Testis (tissue), 3 donors: ENCODE data around the gene BCR. TPM values are rescaled to one million over a fixed set of nuclear protein-coding genes. Genes with fewer than 3 reads are reported as not detected.

Experiments
- DNase-seq: peaks from one replicate; pipeline ENCODE4 v3.0.0-alpha.2; 2019
- H3K27ac ChIP-seq, 2 donors: fragments of 200-600 bp; sonication (generic); one replicate each; pipeline ENCODE4 v1.5.1; 2019
- H3K27me3 ChIP-seq: fragments of 200-600 bp; sonication (generic); one replicate; pipeline ENCODE4 v1.5.1; 2019
- H3K36me3 ChIP-seq: fragments of 200-600 bp; sonication (generic); one replicate; pipeline ENCODE4 v1.5.1; 2017; ENCODE audit warnings: low read depth; ENCODE audit errors: missing control alignments
- H3K4me1 ChIP-seq: fragments of 200-600 bp; sonication (generic); one replicate; pipeline ENCODE4 v1.5.1; 2019
- H3K4me3 ChIP-seq, 2 donors: fragments of 200-600 bp; sonication (generic); one replicate each; pipeline ENCODE4 v1.5.1; 2017 to 2019
- H3K9me3 ChIP-seq: fragments of 200-600 bp; sonication (generic); one replicate; pipeline ENCODE4 v1.5.1; 2017
- POLR2A ChIP-seq: fragments of 450-650 bp; IDR thresholded peaks from one replicate; pipeline ENCODE4 v1.6.1; 2017; ENCODE audit warnings: antibody characterized with exemption, mild to moderate bottlenecking, moderate library complexity
- whole genome bisulfite sequencing, 2 donors: methylation state at CpG; one replicate each; pipeline ENCODE4 v1.1.5; 2018; 5-methylcytosine and 5-hydroxymethylcytosine counted together
- intact Hi-C: fragments of 100-400 bp; cut with DNase I; formaldehyde crosslinking; loops from one replicate; pipeline ENCODE4 v1.15.1; 2023; ENCODE audit warnings: low total_unique reads
- polyA plus RNA-seq: library from polyadenylated mRNA; stranded (reverse); fragments of 350-450 nt; fragmentation: Illumina TruSeq; extraction: RNeasy Lipid Tissue Mini Kit (QIAGEN cat#74804); gene quantifications from one replicate; pipeline ENCODE4 v1.2.3, GENCODE V29; 2014; ENCODE audit warnings: low read depth, low replicate concordance; ENCODE audit not compliant: insufficient read depth
- total RNA-seq, 2 donors: library from RNA; depleted of rRNA; stranded (reverse); fragments of >200 nt; gene quantifications; one replicate each; pipeline ENCODE4 v1.2.3, GENCODE V29; 2016
- TF ChIP-seq, protein P1 (sequence below), 3 experiments: fragments of 450-650 bp in 2 of 3; fragments of 200-600 bp in 1 of 3; sonication (generic) in 1 of 3; IDR thresholded peaks; one replicate each; pipeline ENCODE4 v1.5.1; 2016 to 2019; ENCODE audit warnings: antibody characterized with exemption in 3 of 3, mild to moderate bottlenecking in 2 of 3, moderate library complexity in 1 of 3

The BCR gene
- total and polyA plus RNA-seq, 3 donors from 2014 or later, result 52.5 to 108 (median 105) TPM

DNA sequence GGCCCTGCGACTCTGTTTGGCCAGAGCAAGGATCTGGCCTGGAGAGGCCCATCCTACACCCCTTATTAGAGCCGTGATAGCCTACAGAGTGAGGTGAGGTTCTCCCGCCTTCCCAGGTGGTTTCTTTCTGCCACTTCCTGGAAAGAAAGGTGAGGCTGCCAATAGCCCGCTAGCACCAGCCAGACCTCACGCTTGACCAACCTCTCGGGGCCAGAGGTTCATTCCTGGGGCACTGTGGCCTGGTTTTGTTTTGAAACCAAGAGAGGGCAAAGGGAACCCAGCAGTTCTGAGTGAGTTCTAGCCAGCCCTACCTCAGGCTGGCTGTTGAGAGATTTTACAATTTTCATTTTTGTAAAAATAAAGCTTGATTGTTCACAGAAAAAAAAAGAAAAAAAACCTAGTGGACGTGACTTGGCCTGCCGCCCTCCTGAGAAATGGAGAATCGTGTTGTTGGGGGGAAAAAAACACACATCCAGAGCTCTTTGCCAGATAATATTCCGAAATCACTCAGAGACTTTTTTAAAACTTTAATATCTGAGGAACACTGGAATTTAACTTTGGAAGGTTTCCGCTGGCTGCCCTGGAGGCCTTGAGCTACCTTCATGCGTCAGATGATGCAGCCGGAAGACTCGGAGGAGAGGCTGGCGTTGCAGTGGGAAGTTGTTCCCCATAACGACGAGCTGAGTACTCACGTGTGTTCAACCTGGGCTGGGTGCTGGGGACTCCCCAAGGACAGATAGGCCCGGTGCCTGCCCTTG lies 84.5 kb downstream of the BCR start:
- Histone ChIP-seq H3K36me3 (no peaks in the 10 kb centered on the region), H3K9me3 (no peaks in the 10 kb centered on the region), H3K4me1 (peaks cover 15% of the 10 kb centered on the region), H3K27me3 (no peaks in the 10 kb centered on the region), H3K27ac (peak overlapping the region in 1 of 2 donors; percentile 77), H3K4me3 (no peak overlapping the region)
- DNase-seq, result no peak
- intact Hi-C loops, result no loop called here
- no peak for TF ChIP-seq POLR2A
- TF ChIP-seq, protein P1, sequence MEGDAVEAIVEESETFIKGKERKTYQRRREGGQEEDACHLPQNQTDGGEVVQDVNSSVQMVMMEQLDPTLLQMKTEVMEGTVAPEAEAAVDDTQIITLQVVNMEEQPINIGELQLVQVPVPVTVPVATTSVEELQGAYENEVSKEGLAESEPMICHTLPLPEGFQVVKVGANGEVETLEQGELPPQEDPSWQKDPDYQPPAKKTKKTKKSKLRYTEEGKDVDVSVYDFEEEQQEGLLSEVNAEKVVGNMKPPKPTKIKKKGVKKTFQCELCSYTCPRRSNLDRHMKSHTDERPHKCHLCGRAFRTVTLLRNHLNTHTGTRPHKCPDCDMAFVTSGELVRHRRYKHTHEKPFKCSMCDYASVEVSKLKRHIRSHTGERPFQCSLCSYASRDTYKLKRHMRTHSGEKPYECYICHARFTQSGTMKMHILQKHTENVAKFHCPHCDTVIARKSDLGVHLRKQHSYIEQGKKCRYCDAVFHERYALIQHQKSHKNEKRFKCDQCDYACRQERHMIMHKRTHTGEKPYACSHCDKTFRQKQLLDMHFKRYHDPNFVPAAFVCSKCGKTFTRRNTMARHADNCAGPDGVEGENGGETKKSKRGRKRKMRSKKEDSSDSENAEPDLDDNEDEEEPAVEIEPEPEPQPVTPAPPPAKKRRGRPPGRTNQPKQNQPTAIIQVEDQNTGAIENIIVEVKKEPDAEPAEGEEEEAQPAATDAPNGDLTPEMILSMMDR (IDR thresholded peaks at IDR 0.05), result no peak
- 56 to 63% methylated on average over 17 to 19 of the region's 19 CpGs for WGBS, 2 donors

DNA sequence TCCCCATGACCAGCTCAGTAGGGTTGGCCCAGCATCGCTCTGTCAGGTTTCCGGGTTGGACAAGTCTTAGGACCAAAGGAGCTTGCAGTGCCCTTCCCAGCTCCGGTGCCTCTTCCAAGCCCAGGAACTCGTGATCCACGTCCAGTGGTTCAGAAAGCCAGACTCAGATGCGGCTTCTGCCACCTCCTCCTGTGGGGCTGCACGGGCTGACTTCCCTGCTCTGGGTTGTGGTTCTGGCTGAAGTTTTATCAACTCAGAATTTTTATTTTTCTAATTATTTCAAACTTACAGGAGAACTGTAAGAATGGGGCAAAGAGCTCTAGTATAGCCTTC lies 85.0 kb downstream of the BCR start:
- TF ChIP-seq, protein P1 (IDR thresholded peaks at IDR 0.05), result no peak
- no peak for TF ChIP-seq POLR2A
- Histone ChIP-seq H3K36me3 (no peaks in the 10 kb centered on the region), H3K4me3 (no peak overlapping the region), H3K9me3 (no peaks in the 10 kb centered on the region), H3K4me1 (peaks cover 15% of the 10 kb centered on the region), H3K27ac (peak overlapping the region in 1 of 2 donors; percentile 77), H3K27me3 (no peaks in the 10 kb centered on the region)
- intact Hi-C loops, result no loop called here
- peak; percentile 57 for DNase-seq
- WGBS, 2 donors, result 64 to 68% methylated on average over 7 of the region's 7 CpGs

DNA sequence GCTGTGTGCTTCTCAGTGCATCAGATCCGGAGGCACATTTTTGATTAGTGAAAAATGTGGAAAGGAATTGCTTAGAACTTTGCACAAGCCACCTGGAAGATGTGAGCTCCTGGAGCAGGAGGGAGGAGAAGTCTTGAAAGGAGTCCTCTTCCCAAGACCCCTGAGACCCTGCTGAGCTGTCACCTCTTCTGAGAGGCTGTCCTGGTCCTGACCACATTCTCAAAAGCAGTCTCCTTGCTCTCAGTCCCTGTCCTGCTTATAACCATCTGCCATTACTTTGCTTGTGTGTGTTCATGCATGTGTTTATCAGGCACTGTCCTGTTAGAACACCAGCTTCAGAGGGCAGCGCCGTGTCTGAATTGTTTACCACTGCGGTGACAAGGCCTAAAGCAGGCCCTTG lies 86.5 kb downstream of the BCR start:
- Histone ChIP-seq H3K4me3 (no peak overlapping the region), H3K9me3 (no peaks in the 10 kb centered on the region), H3K36me3 (no peaks in the 10 kb centered on the region), H3K4me1 (peaks cover 15% of the 10 kb centered on the region), H3K27ac (no peak overlapping the region), H3K27me3 (no peaks in the 10 kb centered on the region)
- intact Hi-C loops, result no loop called here
- no peak for DNase-seq
- TF ChIP-seq, protein P1 (IDR thresholded peaks at IDR 0.05), result no peak
- no peak for TF ChIP-seq POLR2A
- 93 to 98% methylated on average over 4 of the region's 4 CpGs for WGBS, 2 donors

DNA sequence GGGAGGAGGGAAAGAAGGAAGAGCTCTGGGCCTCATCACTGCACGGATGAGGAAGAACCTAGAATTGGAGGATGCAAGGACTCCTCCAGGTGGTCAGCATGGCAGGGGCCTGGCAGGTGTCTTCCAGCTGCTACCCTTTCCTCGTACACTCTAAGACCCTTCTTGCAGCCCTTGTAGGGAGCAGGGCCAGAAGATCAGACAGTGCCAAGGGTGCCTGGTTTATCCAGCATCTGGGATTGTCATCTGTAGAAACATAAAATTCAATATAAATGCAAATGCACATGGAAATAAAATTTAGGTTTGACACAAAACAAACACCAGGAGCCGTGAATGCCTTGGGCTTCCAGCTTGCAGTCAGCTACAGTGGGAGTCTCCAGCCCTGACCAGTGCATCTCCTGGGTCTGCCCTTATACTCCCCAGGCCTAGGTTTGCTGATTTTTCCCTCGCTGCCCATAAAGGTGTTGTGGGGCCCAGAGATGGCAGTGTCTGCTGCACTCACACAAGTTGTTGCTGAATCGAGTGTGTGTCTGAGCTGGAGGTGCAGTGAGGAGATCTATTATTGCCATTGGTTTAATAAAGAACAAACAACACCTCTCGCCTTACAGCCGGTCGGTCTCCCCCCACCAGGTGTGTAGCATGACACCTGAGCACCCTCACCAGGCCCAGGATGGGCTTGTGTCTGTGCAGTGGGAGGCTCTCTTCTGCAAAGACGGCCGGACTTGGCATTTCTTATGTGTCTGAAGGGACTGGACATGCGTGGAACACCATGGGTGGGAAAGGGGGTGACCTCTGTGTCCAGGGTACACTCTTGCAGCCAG lies 87.1 kb downstream of the BCR start:
- no peaks in the 10 kb centered on the region for H3K9me3 ChIP-seq
- H3K27me3 ChIP-seq, result no peaks in the 10 kb centered on the region
- no peak for DNase-seq
- H3K4me1 ChIP-seq, result peaks cover 9% of the 10 kb centered on the region
- 92 to 94% methylated on average over 11 of the region's 11 CpGs for WGBS, 2 donors
- H3K27ac ChIP-seq, result no peak overlapping the region
- TF ChIP-seq, protein P1 (IDR thresholded peaks at IDR 0.05), result no peak
- TF ChIP-seq POLR2A, result no peak
- no peaks in the 10 kb centered on the region for H3K36me3 ChIP-seq
- intact Hi-C loops, result no loop called here
- no peak overlapping the region for H3K4me3 ChIP-seq
